Kidney (tissue), 14 donors: ENCODE results near the gene HERC5. TPM values are rescaled to one million over a fixed set of nuclear protein-coding genes. Genes with fewer than 3 reads are reported as not detected.
A peak's percentile ranks its signal among the peaks of the same experiment; 100 is the strongest.

Experiments
- DNase-seq, 5 donors: peaks; one replicate each; pipeline ENCODE4 v3.0.0-alpha.2; 2013 to 2020
- FAIRE-seq: peaks from 2 replicates; lab custom pipeline; 2012; peaks lifted over from hg19 to GRCh38; lab: Jason Lieb, UNC
- H3K27ac ChIP-seq, 2 donors: one replicate each; pipeline ENCODE4 v1.7.0; 2013; ENCODE audit warnings: low read depth in 2 of 2, low read length in 2 of 2, inconsistent platforms in 1 of 2
- H3K27me3 ChIP-seq: one replicate; pipeline ENCODE4 v1.7.1; 2013; ENCODE audit warnings: low read length, inconsistent platforms; ENCODE audit not compliant: control insufficient read depth, insufficient read depth
- H3K36me3 ChIP-seq, 3 donors: one replicate each; pipeline versions ENCODE4 v1.7.0 to v1.7.1; 2013; ENCODE audit warnings: low read length in 3 of 3, control low read depth in 1 of 3, inconsistent platforms in 1 of 3; ENCODE audit not compliant: insufficient read depth in 3 of 3, control insufficient read depth in 2 of 3
- H3K4me1 ChIP-seq, 3 donors: one replicate each; pipeline versions ENCODE4 v1.7.0 to v1.7.1; 2013; ENCODE audit warnings: low read length in 3 of 3, inconsistent platforms in 1 of 3, low read depth in 1 of 3; ENCODE audit not compliant: control insufficient read depth in 2 of 3, insufficient read depth in 2 of 3
- H3K4me3 ChIP-seq, 3 donors: one replicate each; pipeline versions ENCODE4 v1.7.0 to v1.8.1; 2013; ENCODE audit warnings: low read length in 3 of 3, control low read depth in 1 of 3, inconsistent platforms in 1 of 3
- H3K9ac ChIP-seq, 3 donors: one replicate each; pipeline versions ENCODE4 v1.7.0 to v1.7.1; 2013; ENCODE audit warnings: low read length in 3 of 3, control low read depth in 1 of 3, inconsistent platforms in 1 of 3
- H3K9me3 ChIP-seq, 3 donors: one replicate each; pipeline versions ENCODE4 v1.7.0 to v1.7.1; 2013; ENCODE audit warnings: low read length in 3 of 3, control low read depth in 1 of 3, inconsistent platforms in 1 of 3; ENCODE audit not compliant: control insufficient read depth in 2 of 3, insufficient read depth in 1 of 3
- intact Hi-C: fragments of 100-400 bp; cut with DNase I; formaldehyde crosslinking; loops from one replicate; pipeline ENCODE4 v1.11.1; 2022
- polyA plus RNA-seq: library from polyadenylated mRNA; stranded (reverse); fragments of 350-450 nt; fragmentation: Illumina TruSeq; extraction: RNeasy Lipid Tissue Mini Kit (QIAGEN cat#74804); gene quantifications from one replicate; pipeline ENCODE4 v1.2.3, GENCODE V29; 2014; ENCODE audit warnings: low read depth, low replicate concordance; ENCODE audit not compliant: insufficient read depth
- total RNA-seq: library from RNA; stranded (reverse); fragmentation: NEBNext Ultra II Directional; extraction: Animal tissue kit (Norgen Biotek cat#: 25700); gene quantifications from one replicate; pipeline ENCODE4 v1.2.1, GENCODE V29; 2021
- TF ChIP-seq, protein P1 (sequence below): IDR thresholded peaks from 3 replicates; pipeline ENCODE4 v1.5.1; 2012; ENCODE audit warnings: mild to moderate bottlenecking, moderate library complexity, borderline replicate concordance; ENCODE audit not compliant: insufficient read depth; ENCODE audit errors: extremely low read depth
- donor health status: control.
- donor health status: control.
- donor health status: control.
- donor health status: control.
- donor health status: control.
- donor health status: DM: yes; HTN: yes; CAD: no.
- donor health status: Normal renal cell carcinoma (clear cell type).

Gene HERC5
- total and polyA plus RNA-seq, 2 donors from 2014 or later, result 4.7 to 6.5 TPM

DNA sequence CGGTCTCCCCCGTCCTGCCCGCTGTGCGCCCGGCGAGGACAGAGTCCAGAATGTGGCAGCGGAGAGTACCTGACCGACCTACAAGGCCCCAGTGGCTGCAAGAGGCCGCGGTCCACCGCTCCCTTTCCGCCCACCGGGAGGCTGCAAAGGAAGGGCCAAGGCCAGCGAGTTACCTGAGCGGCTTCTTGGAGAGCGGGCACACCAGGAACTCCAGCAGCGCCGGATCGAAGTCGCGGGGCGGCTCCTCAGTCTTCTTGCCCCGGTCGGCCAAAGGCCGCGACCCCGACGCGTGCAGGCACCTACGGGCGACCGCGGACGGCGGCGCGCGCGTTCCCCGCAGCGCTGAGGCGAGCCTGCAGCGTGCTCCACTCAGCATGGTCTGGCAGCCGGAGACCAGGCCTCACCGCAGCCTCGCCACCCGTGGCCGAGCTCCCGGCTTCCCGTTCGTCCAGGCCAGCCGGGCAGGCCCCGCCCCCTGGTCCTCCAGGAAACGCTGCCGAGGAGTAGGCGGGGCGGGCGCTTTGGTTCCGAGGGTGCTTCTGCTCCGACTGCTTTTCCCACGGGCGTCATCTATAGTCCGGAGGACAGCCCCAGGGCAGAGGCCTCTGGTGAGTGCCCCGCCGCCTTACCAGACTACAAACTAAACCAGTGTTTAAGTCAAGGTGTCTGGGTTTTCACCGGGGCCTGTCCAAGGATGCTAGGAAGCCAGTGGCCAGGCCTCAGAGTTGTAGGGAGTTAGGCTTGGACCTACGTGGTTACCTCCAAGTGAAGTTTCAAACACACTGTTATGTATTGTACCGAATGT, 66.6 kb downstream of the HERC5 start, which contains the start of gene PYURF:
Gene PYURF, minus strand, starts transcription at position 452 of the 805 bp plus-strand sequence. Its CDS starts 76 bp downstream, at position 376.
- H3K4me1 ChIP-seq, result peaks cover 3 to 7% (median 7%) of the 10 kb centered on the region in 3 donors
- peak within 1 kb of the TSS; percentile 85 to 88 for H3K27ac ChIP-seq
- peaks cover 0 to 15% (median 3%) of the 10 kb centered on the region in 3 donors for H3K36me3 ChIP-seq
- peak within 1 kb of the TSS; percentile 73 to 88 (median 83) for H3K4me3 ChIP-seq
- intact Hi-C loops, result no loop called here
- no peaks in the 10 kb centered on the region for H3K27me3 ChIP-seq
- no peak for FAIRE-seq
- TF ChIP-seq, protein P1, sequence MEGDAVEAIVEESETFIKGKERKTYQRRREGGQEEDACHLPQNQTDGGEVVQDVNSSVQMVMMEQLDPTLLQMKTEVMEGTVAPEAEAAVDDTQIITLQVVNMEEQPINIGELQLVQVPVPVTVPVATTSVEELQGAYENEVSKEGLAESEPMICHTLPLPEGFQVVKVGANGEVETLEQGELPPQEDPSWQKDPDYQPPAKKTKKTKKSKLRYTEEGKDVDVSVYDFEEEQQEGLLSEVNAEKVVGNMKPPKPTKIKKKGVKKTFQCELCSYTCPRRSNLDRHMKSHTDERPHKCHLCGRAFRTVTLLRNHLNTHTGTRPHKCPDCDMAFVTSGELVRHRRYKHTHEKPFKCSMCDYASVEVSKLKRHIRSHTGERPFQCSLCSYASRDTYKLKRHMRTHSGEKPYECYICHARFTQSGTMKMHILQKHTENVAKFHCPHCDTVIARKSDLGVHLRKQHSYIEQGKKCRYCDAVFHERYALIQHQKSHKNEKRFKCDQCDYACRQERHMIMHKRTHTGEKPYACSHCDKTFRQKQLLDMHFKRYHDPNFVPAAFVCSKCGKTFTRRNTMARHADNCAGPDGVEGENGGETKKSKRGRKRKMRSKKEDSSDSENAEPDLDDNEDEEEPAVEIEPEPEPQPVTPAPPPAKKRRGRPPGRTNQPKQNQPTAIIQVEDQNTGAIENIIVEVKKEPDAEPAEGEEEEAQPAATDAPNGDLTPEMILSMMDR, result no peak
- no peaks in the 10 kb centered on the region for H3K9me3 ChIP-seq
- H3K9ac ChIP-seq, result peak within 1 kb of the TSS; percentile 78 to 91 (median 83)
- peak; percentile 94 to 98 (median 96) for DNase-seq

DNA sequence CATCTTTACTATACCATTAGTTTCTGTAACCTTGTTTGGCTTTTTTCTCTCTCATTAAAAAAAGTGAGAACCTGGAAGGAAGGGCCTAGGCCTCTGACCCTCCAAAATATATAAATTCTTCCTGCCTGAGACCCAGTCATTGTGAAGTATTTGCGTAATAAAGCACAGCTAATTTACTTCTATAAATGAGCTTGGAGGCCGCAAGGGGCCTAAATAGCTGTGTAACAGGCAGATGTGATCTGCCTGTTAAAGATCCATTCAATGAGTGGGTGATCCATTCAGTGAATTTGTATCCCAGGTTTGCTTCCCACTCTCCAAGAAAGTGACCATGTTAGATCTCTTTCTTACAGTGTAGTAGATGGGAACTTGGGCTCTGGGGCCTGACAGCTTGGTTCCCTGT, 67.3 kb downstream of the HERC5 start:
- H3K9ac ChIP-seq, result peak overlapping the region; percentile 78 to 91 (median 83)
- H3K27me3 ChIP-seq, result no peaks in the 10 kb centered on the region
- DNase-seq (peak in 1 of 5 donors; percentile 10), FAIRE-seq (no peak)
- H3K4me3 ChIP-seq, result peak overlapping the region; percentile 73 to 88 (median 83)
- H3K36me3 ChIP-seq, result peaks cover 0 to 15% (median 3%) of the 10 kb centered on the region in 3 donors
- peaks cover 3 to 7% (median 7%) of the 10 kb centered on the region in 3 donors for H3K4me1 ChIP-seq
- peak overlapping the region; percentile 85 to 88 for H3K27ac ChIP-seq
- no peaks in the 10 kb centered on the region for H3K9me3 ChIP-seq
- intact Hi-C loops, result no loop called here
- TF ChIP-seq, protein P1, result no peak

DNA sequence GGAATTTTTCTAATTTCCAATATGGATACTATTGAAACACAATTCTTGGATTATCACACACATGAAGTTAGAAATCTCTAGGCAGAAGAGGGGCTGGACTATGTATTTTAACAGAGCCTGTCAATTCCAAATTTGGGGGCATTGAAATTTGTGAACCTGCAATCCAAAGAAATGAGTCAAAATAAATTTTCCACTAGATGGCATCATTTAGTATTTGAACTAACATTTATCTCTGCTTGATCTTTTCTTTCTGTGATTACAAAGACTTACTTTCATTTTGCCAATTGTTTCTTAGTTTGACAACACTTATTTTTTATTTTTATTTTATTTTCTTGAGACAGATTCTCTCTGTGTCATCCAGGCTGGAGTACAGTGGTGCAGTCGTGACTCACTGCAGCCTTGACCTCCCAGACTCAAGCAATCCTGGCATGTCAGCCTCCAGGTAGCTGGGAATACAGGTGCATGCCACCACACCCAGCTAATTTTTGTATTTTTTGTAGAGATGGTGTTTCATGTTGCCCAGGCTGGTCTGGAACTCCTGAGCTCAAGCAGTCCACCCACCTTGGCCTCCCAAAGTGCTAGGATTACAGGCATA, 69.4 kb downstream of the HERC5 start:
- H3K4me1 ChIP-seq, result peaks cover 3 to 7% (median 7%) of the 10 kb centered on the region in 3 donors
- intact Hi-C loops, result no loop called here
- peak in 1 of 5 donors; percentile 23 for DNase-seq

More for the DNA sequence above, 69.4 kb downstream of the HERC5 start:
- H3K27ac ChIP-seq, result no peak overlapping the region
- no peaks in the 10 kb centered on the region for H3K9me3 ChIP-seq
- TF ChIP-seq, protein P1, result no peak
- no peak overlapping the region for H3K4me3 ChIP-seq
- peaks cover 0 to 6% (median under 1%) of the 10 kb centered on the region in 3 donors for H3K36me3 ChIP-seq
- FAIRE-seq, result peak; percentile 45
- no peak overlapping the region for H3K9ac ChIP-seq
- no peaks in the 10 kb centered on the region for H3K27me3 ChIP-seq
